Cardiac ventricle fibroblast (primary cell): Measurements from ENCODE around the gene GNB1L. TPM values are rescaled to one million over a fixed set of nuclear protein-coding genes. Genes with fewer than 3 reads are reported as not detected.

Source experiments
- total RNA-seq: library from RNA; depleted of rRNA; stranded (reverse); fragments of >200 nt; gene quantifications from 2 replicates; pipeline ENCODE4 v1.2.3, GENCODE V29; 2015

GNB1L gene
- total RNA-seq: 5.9 and 11.9 TPM in 2 replicates

GRCh38 chr22:19854778-19855503 is at the start of gene GNB1L, which contains the start of gene RTL10:
Gene GNB1L, minus strand, starts transcription at chr22:19854874. Its CDS starts 33,519 bp downstream, at chr22:19821355.
Gene RTL10, minus strand, starts transcription at chr22:19854874. Its CDS starts 2,613 bp downstream, at chr22:19852261.

GRCh38 chr22:19760058-19760950 is 94.4 kb downstream of the GNB1L start, which contains the start of gene TBX1:
Gene TBX1, plus strand, starts transcription at chr22:19760778. Its CDS starts 66 bp downstream, at chr22:19760844.

Other genes with a start within 250 kb of the GNB1L start
- gene SEPTIN5, start 140.4 kb downstream of the GNB1L start, total RNA-seq: 15.9 and 17.6 TPM in 2 replicates
- 2.5 and 4.2 TPM in 2 replicates for gene GP1BB, start 131.3 kb downstream of the GNB1L start, total RNA-seq
- gene TBX1, start 94.1 kb downstream of the GNB1L start, total RNA-seq: not detected in 2 replicates
- gene RTL10, start within 50 bp of the GNB1L start, total RNA-seq: 11.2 and 12.8 TPM in 2 replicates
- gene COMT, start 86.9 kb upstream of the GNB1L start, total RNA-seq: 304 and 317 TPM in 2 replicates
- gene TXNRD2, start 86.9 kb upstream of the GNB1L start, total RNA-seq: 10.6 and 16.3 TPM in 2 replicates
- gene ARVCF, start 161.9 kb upstream of the GNB1L start, total RNA-seq: 3.9 TPM in 2 replicates
- 12.5 and 30.2 TPM in 2 replicates for gene TANGO2, start 166.2 kb upstream of the GNB1L start, total RNA-seq
- 16.2 and 16.5 TPM in 2 replicates for gene DGCR8, start 225.4 kb upstream of the GNB1L start, total RNA-seq